ENCODE data around the gene POLR2M.
A peak's percentile ranks its signal among the peaks of the same experiment; 100 is the strongest.

The POLR2M gene

DNA sequence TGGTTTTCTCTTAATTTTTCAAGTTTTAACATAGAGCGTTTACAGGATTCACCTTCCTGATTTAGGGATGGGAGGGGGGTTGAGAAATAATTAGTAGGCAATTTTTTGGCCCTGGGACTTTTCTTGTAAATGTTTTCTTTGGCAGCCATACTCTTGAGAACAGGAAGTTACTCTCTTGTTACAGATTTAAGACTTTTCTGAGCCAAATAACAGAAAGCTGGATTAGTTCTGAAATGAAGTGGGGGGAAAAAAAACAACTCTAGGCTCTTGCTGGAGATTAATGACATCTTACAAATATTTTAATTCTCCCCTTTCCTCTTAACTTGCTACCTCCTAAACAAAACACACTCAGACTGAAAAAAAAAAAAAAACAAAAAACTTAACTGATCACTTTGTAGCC lies 13.8 kb upstream of the POLR2M start:
- no peak for DNase-seq (ENCODE audit: low spot score)

DNA sequence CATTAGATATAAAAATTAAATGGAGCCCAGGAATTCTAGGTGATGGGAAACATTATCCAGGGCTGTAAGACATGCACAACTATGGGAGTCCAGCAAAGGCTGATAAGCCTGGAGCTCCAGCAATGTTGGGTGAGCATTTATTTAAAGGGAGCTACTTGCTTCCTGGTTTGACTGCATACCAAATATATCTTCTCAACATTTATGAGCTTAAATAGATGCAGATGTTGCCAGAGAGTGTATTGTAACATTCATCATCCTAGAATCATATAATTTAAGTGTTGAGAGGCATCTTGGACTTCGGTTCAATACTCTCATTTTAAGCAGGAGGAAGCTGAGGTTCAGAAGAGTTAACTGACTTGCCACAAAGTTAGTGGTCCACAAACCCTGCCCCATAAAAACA lies 12.2 kb upstream of the POLR2M start:
- DNase-seq (ENCODE audit: low spot score): no peak

DNA sequence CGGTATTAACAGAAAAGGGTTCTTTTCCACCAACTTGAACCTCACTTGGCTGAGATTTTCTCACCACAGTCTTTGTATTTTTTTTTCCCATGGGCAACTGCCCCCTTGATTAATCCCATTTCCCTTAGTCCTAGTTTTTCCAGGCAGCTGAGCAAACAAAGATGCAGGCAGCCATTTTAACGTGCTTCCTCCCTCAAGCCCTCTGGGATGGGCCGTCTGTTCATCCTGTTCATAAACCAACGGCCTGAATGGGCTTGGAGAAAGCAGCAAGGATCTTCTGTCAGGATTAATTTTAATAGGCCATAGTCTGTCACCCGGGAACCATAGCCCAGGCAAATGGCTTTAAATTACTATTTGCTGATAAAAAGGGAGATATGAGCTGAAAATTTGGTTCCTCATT lies 10.4 kb upstream of the POLR2M start:
- no peak for DNase-seq (ENCODE audit: low spot score)

DNA sequence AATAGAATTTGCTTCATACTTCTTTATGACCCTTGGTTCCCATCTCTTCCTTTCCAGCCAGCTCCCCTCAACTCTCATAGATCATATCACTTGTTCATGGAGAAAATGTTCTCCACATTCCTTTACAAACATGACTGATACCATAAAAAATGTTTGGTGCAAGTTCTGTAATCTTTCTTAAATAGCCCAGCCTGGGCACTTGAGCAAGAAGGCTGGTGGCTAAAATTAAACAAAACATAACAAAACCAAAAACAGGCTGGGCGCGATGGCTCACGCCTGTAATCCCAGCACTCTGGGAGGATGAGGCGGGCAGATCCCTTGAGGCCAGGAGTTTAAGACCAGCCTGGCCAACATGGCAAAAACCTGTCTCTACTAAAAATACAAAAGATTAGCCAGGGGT lies 8.9 kb upstream of the POLR2M start:
- no peak for DNase-seq (ENCODE audit: low spot score)

DNA sequence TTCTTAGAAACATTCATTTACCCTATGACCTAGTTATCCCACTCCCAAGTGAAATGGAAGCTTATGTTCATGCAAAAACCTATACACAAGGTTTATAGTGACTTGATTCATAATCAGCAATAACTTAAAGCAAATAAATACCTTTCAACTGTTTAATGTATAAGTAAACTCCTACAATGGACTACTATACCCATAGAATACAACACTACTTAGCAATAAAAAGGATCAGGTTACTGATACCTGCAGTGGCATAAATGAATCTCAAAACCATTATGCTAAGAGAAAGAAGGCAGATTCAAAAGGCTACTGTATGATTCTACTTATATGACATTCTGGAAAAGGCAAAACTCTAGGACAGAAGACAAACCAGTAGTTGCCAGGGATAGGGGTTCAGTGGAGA lies 8.3 kb upstream of the POLR2M start:
- no peak for DNase-seq (ENCODE audit: low spot score)

DNA sequence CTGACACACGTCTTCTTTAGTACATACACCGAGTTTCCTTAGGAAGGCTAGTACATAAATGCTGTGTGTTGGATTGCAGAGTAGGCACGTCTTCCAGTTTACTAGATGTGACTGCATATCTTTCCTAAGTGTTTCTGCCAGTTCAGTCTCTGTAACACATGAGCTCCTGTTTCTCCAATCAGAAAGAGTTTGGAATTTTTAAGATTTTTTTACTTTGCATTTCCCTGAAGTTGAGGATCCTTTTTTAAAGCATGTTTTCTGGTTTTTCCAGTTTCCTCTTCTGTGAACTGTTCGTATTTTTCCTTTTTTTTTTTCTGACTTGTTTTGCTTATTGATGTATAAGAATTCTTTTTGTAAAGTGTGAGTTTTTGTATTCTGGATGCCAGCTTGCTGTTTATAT lies 7.5 kb upstream of the POLR2M start:
- DNase-seq (ENCODE audit: low spot score): no peak

DNA sequence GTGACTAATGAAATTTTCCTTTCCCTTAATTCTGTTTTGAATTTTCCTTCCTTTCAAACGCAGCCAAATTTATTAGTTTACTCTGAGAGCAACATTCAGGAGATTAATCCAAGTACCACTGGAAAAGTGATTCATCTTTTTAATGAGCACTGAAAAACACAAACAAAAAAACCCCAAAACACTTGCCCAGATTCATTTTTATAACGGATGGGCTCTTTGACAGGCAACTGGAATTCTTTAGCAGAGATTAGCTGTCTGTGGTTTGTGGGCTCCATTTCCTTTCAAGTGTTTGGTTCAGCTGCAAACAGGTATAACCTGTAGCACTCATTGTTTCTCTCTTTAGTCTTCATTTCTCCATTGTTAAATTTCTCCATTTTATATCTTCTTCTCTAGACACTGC lies 3.1 kb upstream of the POLR2M start:
- no peak for DNase-seq (ENCODE audit: low spot score)

DNA sequence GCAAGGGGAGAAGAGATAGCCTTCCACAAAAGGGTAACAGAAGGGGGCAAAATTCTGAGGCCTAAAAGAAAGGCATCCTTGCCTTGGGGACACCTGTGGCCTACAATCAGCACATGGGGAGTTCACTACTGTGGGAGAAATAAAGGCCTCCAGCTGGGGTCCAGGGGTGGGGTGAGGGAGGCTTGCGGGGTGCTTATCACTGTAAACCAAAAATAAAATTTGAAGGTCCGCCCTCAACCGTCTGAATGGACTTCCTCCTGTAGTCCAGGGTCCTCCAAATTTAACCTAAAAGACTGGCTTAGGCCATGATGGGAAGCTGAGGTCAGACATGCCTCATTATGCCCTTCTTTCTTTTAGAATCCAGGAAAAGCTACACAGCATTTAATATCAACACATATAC lies 2.1 kb upstream of the POLR2M start:
- DNase-seq (ENCODE audit: low spot score): no peak

DNA sequence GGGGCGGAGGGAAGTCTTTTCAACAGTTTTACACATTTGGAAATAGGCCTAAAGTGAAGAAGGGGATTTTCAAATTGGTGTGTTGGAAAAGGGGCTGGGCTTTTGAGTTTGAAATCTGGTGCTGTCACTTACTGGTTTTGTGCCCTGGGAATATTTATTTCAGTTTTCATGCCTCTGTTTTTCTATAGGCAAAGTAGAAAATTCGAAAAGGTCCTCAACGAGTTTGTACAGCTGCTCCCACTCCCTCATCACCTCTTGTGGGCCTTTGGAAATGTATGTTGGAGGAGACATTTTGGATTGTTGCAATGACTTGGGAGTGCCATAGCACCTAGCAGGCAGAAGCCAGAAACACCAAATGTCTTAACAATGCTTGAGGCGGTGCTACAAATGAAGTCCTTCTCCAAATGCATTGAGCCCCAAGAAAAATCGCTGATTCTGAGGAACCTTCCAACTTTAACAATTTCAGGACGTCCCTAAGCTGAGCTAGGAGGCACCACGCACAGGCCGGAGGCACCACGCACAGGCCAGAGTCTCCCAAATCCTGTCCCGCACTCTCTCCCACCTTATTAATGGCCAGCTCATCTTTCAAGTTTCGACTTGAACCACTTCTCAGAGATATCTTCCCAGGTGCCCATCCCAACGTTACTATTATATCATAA lies 639 bp upstream of the POLR2M start:
- no peak for DNase-seq (ENCODE audit: low spot score)

DNA sequence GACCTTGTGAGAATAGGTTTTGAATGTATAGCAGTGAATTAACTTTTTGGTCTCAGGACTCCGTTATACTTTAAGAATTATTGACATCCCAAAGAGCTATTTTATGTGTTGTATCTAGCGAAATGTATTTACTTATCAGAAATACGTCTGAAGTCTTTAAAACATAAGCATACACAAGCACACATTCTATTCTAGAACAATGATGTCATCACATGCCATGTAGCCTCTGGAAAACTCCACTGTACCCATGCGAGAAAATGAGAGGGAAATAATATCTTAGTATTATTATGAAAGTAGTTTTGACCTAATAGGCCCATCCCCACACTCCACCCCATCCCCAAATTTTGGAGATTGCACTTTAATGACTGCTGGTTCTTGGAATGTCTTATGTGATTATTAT lies 1.5 kb downstream of the POLR2M start:
- no peak for DNase-seq (ENCODE audit: low spot score)

DNA sequence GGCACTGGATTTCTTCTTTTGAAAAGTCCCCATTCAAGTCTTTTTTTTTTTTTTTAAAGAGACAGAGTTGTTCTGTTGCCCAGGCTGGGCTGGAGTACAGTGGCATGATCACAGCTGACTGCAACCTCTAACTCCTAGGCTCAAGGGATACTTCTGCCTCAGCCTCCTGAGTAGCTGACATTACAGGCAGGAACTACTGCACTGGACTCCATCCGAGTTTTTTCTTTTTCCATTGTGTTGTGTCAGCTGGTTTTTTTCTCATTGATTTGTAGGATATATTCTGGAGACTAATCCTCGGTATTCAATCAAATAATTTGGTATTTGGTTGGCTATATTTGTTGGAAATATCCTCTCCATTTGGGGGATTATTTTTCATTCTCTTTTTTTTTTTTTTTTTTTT lies 11.8 kb downstream of the POLR2M start:
- DNase-seq (ENCODE audit: low spot score): no peak

DNA sequence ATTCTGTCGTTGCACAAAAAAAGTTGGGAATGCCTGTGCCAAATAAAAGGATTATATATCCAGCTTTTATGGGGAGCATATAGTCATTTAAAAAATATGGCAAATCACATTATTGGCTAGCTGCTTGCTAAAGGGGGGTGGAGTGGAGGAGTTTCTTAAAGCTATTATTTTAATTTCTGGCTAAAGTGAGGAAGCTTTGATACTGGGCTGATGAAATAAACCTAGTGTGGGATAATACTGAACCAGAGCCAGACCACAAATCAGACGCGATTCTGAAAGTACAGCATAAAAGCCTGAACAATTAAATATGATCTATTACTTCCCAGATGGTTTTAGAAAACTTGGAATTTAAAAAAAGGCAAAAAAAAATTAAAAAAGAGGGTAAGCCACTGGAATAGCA lies 14.4 kb downstream of the POLR2M start:
- no peak for DNase-seq (ENCODE audit: low spot score)

DNA sequence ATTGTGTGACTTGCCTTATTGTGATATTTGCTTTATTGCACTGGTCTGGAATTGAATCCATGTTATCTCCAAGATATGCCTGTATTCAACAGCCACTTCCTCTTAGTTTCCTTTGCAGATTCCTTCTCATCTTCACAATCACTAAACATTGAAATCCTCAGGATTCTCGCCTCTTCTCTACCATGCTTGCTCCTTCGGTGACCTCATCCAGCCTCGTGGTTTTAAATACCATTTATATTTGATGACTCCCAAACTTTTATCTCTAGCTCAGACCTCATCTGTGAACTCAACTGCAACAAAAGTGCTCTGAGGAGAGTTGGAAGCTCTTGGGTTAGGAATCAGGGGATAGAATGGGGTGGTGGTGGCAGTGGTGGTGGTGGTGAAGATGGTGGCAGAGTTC lies 19.9 kb downstream of the POLR2M start:
- no peak for DNase-seq (ENCODE audit: low spot score)

DNA sequence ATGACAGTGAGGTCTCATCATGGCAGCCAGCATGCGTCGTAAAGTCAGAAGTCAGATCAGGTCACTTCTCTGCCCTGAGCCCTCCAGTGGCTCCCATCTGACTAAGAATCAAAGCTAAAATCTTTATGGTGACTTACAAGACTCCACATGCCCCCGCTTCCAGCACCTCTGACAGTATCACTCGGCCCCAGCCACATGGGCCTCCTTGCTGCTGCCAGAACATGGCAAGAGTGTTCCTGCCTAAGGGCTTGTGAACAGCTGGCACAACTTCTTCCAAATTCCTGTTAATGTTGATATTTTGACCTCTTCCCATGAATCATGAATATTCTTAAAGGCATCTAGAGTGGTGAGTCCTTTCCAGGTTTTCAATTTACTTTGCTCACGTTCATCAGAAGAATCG lies 20.5 kb downstream of the POLR2M start:
- no peak for DNase-seq (ENCODE audit: low spot score)

DNA sequence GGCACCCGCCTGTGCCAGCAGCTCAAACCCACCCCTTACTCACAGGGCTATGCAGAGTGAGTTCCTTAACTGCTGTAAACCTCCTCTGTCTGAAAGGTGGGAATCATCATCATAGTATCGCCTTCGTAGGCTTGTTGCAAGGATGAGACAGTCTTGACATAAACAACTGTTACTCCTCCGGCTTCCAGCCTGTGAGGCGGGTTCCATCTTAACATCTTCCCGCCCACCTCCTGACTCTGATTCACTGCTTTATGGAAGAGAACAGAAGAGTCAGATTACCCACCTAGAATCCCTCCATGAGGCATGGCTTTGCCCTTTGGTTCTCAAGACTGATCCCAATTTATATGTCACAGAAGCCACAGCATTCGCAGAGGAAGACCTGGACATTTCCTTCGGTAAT lies 21.9 kb downstream of the POLR2M start:
- no peak for DNase-seq (ENCODE audit: low spot score)

DNA sequence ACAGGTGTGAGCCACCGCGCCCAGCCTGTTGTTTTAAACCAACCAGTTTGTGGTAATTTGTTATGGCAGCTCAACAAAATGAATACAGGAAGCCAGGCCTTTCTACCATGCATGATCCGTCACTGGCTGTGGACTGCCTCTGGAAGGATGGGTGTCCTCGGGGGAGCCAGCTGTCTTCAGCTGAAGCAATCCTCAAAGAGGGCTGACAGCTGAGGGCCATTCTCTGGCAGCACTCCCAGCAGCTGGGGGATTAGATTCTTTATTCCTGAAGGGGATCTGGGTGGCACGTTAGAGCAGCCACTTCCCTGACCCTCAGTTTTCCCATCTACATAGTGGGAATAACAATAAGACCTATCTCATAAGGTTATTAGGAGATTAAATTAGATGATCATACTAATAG lies 24.4 kb downstream of the POLR2M start:
- no peak for DNase-seq (ENCODE audit: low spot score)

DNA sequence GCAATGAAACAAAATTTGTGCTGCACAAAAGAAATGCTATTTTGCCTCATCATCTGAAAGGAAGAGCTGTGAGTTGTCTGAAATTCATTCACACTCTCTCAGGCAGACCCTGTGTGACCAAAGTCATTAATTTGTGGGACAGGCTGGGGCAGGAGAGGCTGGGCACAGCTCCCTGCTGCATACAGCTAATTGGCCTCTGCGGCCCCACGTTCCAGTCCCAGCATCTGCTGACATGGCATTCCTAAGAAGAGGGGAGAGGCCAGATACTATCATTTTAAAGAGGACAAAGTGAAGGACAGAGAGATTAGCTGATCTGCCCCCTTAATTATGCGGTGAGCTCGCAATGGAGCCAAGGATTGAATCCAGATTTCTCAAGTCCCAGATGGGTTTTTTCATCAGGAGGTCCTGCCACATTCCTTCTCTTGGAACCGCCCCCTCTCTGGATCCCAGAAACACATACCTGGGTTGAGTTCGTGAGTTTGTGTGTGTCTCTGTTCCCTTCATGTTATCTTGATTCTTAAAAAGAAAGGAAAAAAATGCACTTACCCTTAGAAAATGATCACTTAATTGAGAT lies 25.1 kb downstream of the POLR2M start:
- no peak for DNase-seq (ENCODE audit: low spot score)

DNA sequence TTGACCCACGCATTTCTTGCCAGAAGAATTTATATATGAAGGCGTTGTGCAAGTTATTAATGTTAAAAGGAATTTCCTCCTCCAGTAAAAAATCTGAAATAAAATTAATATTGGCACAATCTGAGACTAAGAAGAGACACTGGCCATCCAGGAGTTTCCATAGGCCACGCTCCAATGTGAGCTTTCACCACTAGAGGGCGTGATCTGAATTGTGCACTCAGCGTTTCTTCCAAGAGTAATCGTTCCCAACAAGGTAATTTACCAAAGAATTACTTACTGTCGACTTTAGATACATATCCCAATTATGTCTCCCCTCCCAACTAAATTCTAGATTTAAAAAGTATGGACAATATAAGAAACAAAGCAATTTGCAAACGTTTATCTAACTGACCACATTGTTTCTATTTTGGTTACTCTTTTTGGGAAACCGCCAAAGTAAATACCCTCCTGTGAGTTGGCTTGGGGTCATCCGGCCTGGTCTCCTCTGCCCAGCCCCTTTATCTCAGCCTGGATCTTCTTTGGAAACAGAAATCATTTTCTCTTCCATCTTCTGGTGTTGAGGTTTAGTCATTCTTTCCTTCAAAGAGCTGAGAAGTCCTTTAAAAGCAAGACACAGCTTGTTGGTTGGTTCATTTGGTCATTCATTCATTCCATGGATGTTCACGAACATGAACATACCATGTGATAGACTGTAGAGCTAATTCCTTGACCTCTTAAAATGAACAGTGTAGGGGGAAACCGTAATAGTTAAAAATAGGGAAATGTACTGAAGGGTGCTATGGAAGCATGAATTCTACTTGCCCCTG lies 26.2 kb downstream of the POLR2M start:
- DNase-seq (ENCODE audit: low spot score): peak; percentile 78

DNA sequence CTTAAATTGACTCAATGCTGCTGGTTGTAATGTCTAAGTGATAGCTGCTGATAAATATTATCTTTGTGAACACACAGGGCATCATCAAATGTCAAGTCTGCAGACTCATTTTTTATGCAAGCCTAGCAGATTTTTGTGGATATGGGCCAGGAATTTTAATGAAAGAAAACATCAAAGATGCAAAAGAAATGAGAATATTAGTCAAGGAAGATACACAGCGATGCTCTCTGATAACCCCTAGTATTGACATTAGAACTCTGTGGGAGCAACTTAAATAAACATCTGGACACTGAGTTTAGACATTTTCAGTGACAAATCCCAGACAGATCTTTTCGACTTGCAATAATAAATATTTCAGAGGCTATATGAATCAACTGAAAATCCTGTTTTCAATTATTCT lies 28.3 kb downstream of the POLR2M start:
- peak; percentile 52 for DNase-seq (ENCODE audit: low spot score)

DNA sequence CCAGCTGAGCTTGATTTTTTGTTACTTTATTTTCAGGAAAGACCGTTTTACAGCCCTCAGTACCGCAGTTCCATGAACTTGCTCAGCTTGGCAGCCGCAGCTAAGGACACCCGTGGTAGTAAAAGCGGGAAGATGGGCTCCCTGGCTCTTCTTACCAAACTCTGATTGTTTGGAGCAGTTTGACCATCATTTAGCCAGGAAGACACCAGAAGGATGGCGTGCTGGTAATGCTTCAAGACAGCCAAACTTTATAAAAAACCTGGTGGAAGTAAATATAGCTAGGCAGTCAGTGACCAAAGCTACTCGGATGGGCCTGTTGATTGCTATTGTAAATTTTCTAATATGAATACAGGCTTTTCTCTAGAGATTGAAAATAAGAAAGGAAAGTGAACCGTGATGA lies 28.9 kb downstream of the POLR2M start:
- peak; percentile 57 for DNase-seq (ENCODE audit: low spot score)

DNA sequence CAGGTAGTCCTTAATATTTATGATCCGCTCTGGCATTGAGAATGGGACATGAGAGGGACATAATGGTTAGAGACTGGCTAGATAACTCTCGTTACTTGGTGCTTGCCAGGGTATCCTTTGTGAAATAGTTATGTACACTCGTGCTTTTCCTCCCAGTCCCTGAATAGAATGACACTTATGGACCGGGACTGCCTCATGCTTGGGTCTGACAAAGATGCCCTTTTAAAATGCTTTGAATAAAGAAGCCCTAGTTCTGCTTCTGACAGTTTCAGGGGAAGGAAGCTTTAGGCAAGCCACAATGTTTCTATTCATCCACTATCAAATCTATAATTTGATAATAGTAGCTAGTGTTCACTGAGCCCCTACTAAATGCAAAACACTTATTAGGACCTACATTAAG lies 29.4 kb downstream of the POLR2M start:
- DNase-seq (ENCODE audit: low spot score): peak; percentile 97

DNA sequence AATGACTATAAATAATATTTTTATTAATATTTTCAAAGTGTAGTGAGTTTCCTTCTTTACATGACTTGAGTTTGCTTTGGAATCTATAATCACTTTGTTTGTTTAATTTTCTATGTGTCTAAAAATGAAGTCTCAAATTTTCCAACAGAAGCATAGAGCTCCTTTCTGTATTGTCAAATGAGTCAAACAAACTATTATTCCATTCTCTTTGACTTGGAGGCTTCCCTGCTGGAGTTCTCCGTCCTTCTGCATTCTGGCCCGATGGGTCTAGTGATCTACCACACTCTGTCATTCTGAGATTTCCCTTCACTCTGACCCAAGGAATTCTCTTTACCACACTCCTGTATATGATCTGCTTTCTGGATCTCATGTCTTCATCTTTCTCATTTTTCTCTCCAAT lies 30.1 kb downstream of the POLR2M start:
- peak; percentile 70 for DNase-seq (ENCODE audit: low spot score)

DNA sequence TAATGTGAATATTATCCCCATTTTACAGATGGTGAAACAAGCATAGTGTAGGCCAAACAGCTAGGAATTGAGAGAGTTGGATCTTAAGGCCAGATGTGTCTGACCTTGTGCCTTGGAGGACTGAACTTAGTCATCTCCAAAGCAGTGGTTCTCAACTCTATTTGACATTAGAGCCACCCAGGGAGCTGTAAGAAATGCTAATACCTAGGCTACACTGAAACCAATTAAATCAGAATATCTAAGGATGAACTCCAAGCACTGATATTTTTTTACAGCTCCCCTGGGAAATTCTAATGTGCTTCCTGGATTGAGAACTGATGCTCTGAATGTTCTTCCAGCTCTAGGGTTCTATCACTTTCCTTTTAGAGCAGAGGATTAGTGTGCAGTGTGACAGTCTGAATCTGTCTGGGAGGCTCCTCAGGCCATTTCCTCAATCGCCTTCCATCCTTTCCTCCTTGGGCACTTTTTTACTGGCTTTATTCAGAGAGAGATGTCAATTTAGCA lies 32.3 kb downstream of the POLR2M start:
- no peak for DNase-seq (ENCODE audit: low spot score)
